ENCODE measurements around the gene DCUN1D4. TPM values are rescaled to one million over a fixed set of nuclear protein-coding genes. Genes with fewer than 3 reads are reported as not detected.

DCUN1D4 gene
- polyA plus RNA-seq, 1 of the 3 experiments (the other 2 are of a cell fraction), result 42.9 TPM

DNA sequence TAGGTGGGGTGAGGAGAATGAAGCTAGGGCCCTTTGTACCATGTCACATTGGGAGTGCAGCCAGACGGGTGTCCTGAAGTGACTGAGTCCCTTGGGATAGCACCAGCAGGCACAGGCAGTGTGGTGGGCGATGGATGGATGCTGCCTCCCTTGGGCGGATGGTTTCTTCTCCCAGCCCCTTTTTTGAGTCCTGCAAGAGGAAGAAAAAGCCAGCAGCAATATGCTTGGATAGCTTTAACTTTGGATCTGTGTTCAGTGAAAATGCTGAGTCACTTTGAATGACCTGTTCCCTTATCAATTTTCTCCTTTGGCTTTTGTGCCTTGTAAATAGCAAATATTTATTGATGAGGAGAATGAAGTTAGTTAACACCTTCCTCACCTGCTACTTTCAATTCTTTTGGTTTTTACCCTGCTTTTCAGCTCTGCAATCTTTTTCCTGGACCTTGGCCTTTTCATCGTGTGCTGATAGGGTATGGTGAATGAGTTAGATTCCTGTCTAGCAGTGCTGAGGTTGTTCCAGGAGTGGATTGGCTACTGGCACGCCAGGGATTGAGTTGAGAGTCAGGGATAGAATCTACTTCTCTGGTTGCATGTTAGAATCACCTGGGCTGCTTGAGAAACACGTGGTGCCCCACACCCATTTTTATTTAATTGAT lies 10.2 kb downstream of the DCUN1D4 start (continued):
- no peak for TF ChIP-seq USF2 (IDR thresholded peaks at IDR 0.05; ENCODE audit: borderline replicate concordance, low read depth, low read length)
- no peak for TF ChIP-seq FOSL2 (IDR thresholded peaks at IDR 0.05; ENCODE audit: borderline replicate concordance, low read depth)
- TF ChIP-seq IRF3 (IDR thresholded peaks at IDR 0.05; ENCODE audit: low read depth, low read length), result no peak
- no peak for TF ChIP-seq FOXJ3 (CRISPR knock-in tag; IDR thresholded peaks at IDR 0.05)
- no peak for TF ChIP-seq NRF1 (IDR thresholded peaks at IDR 0.05; ENCODE audit: low read depth, low read length)
- no peak for TF ChIP-seq CHD2 (IDR thresholded peaks at IDR 0.05; ENCODE audit: low read length, partially characterized antibody)
- no peak for TF ChIP-seq FOXM1 (IDR thresholded peaks at IDR 0.05; ENCODE audit: low read depth)
- no peak for TF ChIP-seq YY1 (IDR thresholded peaks at IDR 0.05; ENCODE audit: low read depth)
- no peak for TF ChIP-seq JUND (IDR thresholded peaks at IDR 0.05)
- no peak for TF ChIP-seq SIN3A (IDR thresholded peaks at IDR 0.05; ENCODE audit: borderline replicate concordance, low read depth, low read length)
- no peak for TF ChIP-seq PBX3 (IDR thresholded peaks at IDR 0.05)
- no peak for TF ChIP-seq POLR2AphosphoS5 (IDR thresholded peaks at IDR 0.05; ENCODE audit: low read depth, low read length)
- no peak for TF ChIP-seq SMC3 (IDR thresholded peaks at IDR 0.05; ENCODE audit: low read depth, low read length)

DNA sequence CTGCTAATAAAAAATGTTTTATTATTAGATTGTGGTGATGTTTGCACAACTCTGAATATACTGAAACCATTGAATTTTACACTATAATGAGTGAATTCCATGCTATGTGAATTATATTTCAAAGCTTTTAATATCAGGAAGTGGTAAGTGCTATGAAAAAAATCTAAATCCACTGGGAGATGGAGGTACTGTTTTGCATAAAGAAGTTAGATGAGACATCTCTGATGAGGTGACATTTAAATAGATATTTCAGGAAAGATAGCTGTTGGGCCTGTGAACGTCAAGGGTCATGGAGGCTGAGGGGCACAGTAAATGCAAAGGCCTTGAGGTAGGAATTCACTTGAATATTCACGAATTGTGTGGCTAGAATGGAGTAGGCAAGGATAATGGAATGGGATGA lies 12.3 kb downstream of the DCUN1D4 start:
- no peak overlapping the region for H3K4me2 ChIP-seq
- no peaks in the 10 kb centered on the region for H3K27me3 ChIP-seq (ENCODE audit: insufficient read depth)
- no peak for DNase-seq
- ChIA-PET CTCF (no interaction called here), POLR2A (no interaction called here)
- H3K36me3 ChIP-seq (replicated peaks in 1 of 2; ENCODE audit: control insufficient read depth in 1 of 2, insufficient read depth in 2 of 2, low read length in 1 of 2), result peaks cover 3 to 19% of the 10 kb centered on the region in 2 experiments
- H3K27ac ChIP-seq (ENCODE audit: low read depth in 2 of 2, low read length in 1 of 2), result no peak overlapping the region
- no peak overlapping the region for H2AFZ ChIP-seq (ENCODE audit: low read depth)
- H3K9me2 ChIP-seq, result no peaks in the 10 kb centered on the region
- no peaks in the 10 kb centered on the region for H3K9me3 ChIP-seq
- TF ChIP-seq MXI1 (IDR thresholded peaks at IDR 0.05; ENCODE audit: low read depth, low read length), result no peak
- TF ChIP-seq FOXM1 (IDR thresholded peaks at IDR 0.05; ENCODE audit: low read depth), result no peak
- no peak for TF ChIP-seq NFIC (IDR thresholded peaks at IDR 0.05; ENCODE audit: borderline replicate concordance)
- TF ChIP-seq SIN3A (IDR thresholded peaks at IDR 0.05; ENCODE audit: borderline replicate concordance, low read depth, low read length), result no peak
- TF ChIP-seq FOXJ3 (CRISPR knock-in tag; IDR thresholded peaks at IDR 0.05), result no peak
- TF ChIP-seq FOSL2 (IDR thresholded peaks at IDR 0.05; ENCODE audit: borderline replicate concordance, low read depth), result no peak
- no peak for TF ChIP-seq YY1 (IDR thresholded peaks at IDR 0.05; ENCODE audit: low read depth)
- TF ChIP-seq JUND (IDR thresholded peaks at IDR 0.05), result no peak
- TF ChIP-seq EP300 (IDR thresholded peaks at IDR 0.05; ENCODE audit: borderline replicate concordance in 1 of 2, low read depth in 1 of 2, low read length in 1 of 2), result no peak
- no peak for TF ChIP-seq MEF2A (IDR thresholded peaks at IDR 0.05; ENCODE audit: borderline replicate concordance, low read depth)
- no peaks in the 10 kb centered on the region for H3F3A ChIP-seq (replicated peaks; ENCODE audit: insufficient read depth)
- WGBS (ENCODE audit: low lambda C conversion rate), result 95% methylated on average over 2 of the region's 2 CpGs
- peaks cover 5 to 19% of the 10 kb centered on the region in 2 experiments; a peak in 3 of 4 replicates for H3K4me1 ChIP-seq (ENCODE audit: control insufficient read depth in 1 of 2, insufficient read depth in 2 of 2, low read depth in 1 of 2, low read length in 1 of 2)
- H3K4me3 ChIP-seq (ENCODE audit: low read depth in 2 of 2, low read length in 1 of 2), result no peak overlapping the region
- peaks cover 94% of the 10 kb centered on the region for H4K20me1 ChIP-seq (ENCODE audit: insufficient read depth)
- peaks cover 100% of the 10 kb centered on the region for H3K79me2 ChIP-seq (ENCODE audit: insufficient read depth)
- no peak overlapping the region for H3K9ac ChIP-seq
